ENCODE results near the gene DHRS12.

DHRS12 gene

GRCh38 chr13:51786425-51787265 is 17.3 kb downstream of the DHRS12 start:
- no peak for DNase-seq (ENCODE audit: insufficient read length)
- no peak for TF ChIP-seq TAF1 (IDR thresholded peaks at IDR 0.05; ENCODE audit: borderline replicate concordance, low read depth, low read length)
- no peak for TF ChIP-seq POLR2A (IDR thresholded peaks at IDR 0.05; ENCODE audit: low read depth, low read length)
- no peak for TF ChIP-seq POLR2AphosphoS5 (IDR thresholded peaks at IDR 0.05; ENCODE audit: low read depth, low read length)
- no peak for FAIRE-seq

- DNase-seq (ENCODE audit: insufficient read length): no peak
These were observed 18.1 kb downstream of the DHRS12 start for GRCh38 chr13:51785712-51786424.

DNA sequence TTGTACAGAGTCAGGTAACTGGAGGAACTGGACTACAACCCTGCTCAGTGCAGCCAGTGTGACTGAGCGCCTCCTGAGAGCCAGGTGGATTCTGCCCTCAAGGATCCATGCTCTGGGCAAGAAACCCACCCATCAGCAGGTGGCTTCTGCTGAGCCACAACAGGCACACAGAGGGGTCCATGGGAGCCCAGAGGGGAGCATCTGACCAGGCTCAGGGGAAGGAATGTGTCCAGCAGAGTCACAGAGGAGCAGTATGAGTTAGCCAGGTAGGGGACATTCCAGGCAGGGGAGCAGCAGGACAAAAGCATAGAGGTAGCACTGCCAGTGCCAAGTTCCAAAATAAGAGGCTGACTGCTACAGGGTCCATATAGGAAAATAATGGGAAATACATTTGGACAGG is 19.9 kb downstream of the DHRS12 start:
- no peak for FAIRE-seq
- TF ChIP-seq TAF1 (IDR thresholded peaks at IDR 0.05; ENCODE audit: borderline replicate concordance, low read depth, low read length) (no peak), POLR2A (IDR thresholded peaks at IDR 0.05; ENCODE audit: low read depth, low read length) (no peak), POLR2AphosphoS5 (IDR thresholded peaks at IDR 0.05; ENCODE audit: low read depth, low read length) (no peak)
- DNase-seq (ENCODE audit: insufficient read length): no peak

More at GRCh38 chr13:51785712-51786424, 18.1 kb downstream of the DHRS12 start:
- FAIRE-seq: no peak
- TF ChIP-seq POLR2A (IDR thresholded peaks at IDR 0.05; ENCODE audit: low read depth, low read length) (no peak), TAF1 (IDR thresholded peaks at IDR 0.05; ENCODE audit: borderline replicate concordance, low read depth, low read length) (no peak), POLR2AphosphoS5 (IDR thresholded peaks at IDR 0.05; ENCODE audit: low read depth, low read length) (no peak)

- no peak for DNase-seq (ENCODE audit: insufficient read length)
- no peak for FAIRE-seq
These were observed 20.4 kb downstream of the DHRS12 start for GRCh38 chr13:51783428-51784094.

DNA sequence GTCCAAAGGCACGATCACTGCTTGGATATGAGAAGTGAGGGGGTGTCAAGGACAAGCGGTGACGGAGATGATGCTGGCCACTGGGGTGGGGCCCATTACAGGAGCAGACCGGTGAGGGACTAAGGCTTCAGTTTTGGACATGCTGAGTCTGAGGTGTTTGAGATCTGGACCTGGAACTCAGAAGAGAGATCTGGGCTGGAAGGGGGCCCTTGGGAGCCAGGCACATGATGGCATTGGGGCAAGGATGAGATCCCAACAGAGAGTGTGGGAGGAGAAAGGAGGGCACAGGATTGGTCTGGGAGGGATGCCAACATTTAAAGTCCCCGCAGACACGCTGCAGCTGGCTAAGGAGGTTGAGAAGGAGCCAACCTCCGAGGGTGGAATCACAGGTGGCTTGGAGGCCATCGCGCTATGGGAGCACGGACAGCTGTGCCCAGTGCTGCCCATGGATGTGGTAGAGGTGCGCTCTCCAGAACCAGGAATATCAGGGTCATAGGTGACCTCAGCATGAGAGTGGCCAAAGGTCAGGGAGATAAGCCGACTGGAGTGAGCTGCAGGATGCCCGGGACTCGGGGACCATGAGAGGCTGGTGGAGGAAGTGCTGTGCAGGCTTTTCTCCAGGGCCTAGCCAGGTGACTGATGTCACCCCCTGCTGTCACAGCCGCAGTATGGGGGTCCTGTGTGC is 21.8 kb downstream of the DHRS12 start:
- FAIRE-seq: no peak
- no peak for DNase-seq (ENCODE audit: insufficient read length)
- no peak for TF ChIP-seq POLR2A (IDR thresholded peaks at IDR 0.05; ENCODE audit: low read depth, low read length)
- no peak for TF ChIP-seq TAF1 (IDR thresholded peaks at IDR 0.05; ENCODE audit: borderline replicate concordance, low read depth, low read length)

More at GRCh38 chr13:51783428-51784094, 20.4 kb downstream of the DHRS12 start:
- no peak for TF ChIP-seq POLR2A (IDR thresholded peaks at IDR 0.05; ENCODE audit: low read depth, low read length)
- no peak for TF ChIP-seq TAF1 (IDR thresholded peaks at IDR 0.05; ENCODE audit: borderline replicate concordance, low read depth, low read length)
- no peak for TF ChIP-seq POLR2AphosphoS5 (IDR thresholded peaks at IDR 0.05; ENCODE audit: low read depth, low read length)

- TF ChIP-seq POLR2AphosphoS5 (IDR thresholded peaks at IDR 0.05; ENCODE audit: low read depth, low read length) (no peak), TAF1 (IDR thresholded peaks at IDR 0.05; ENCODE audit: borderline replicate concordance, low read depth, low read length) (no peak), POLR2A (IDR thresholded peaks at IDR 0.05; ENCODE audit: low read depth, low read length) (no peak)
- peak; percentile 74 for FAIRE-seq
- DNase-seq (ENCODE audit: insufficient read length): no peak
These were observed 22.5 kb downstream of the DHRS12 start for GRCh38 chr13:51781246-51782022.

GRCh38 chr13:51780099-51780498 is 23.9 kb downstream of the DHRS12 start:
- TF ChIP-seq POLR2AphosphoS5 (IDR thresholded peaks at IDR 0.05; ENCODE audit: low read depth, low read length) (no peak), TAF1 (IDR thresholded peaks at IDR 0.05; ENCODE audit: borderline replicate concordance, low read depth, low read length) (no peak), POLR2A (IDR thresholded peaks at IDR 0.05; ENCODE audit: low read depth, low read length) (no peak)
- no peak for FAIRE-seq
- DNase-seq (ENCODE audit: insufficient read length): no peak

DNA sequence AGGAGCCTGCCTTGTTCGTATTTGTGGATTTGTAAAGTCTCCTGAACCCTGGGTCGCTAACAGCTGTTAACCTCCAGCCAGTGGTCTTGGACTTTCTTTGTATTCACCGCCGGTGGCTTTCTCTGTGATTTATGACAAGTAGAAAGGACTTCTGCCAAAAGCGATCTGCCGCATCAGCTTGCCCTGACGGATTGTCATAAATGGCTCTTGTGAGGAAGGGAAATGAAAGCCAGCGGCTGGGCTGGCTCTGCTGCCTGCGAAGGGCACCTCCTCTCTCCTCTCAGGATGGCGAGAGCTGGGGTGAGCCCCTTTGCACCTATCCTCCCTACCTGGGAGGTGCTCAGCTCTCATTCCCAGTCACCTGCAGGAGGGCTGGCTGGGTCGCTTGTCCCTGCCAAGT is 25.6 kb downstream of the DHRS12 start:
- DNase-seq (ENCODE audit: insufficient read length) (no peak), FAIRE-seq (no peak)
- no peak for TF ChIP-seq TAF1 (IDR thresholded peaks at IDR 0.05; ENCODE audit: borderline replicate concordance, low read depth, low read length)
- no peak for TF ChIP-seq POLR2AphosphoS5 (IDR thresholded peaks at IDR 0.05; ENCODE audit: low read depth, low read length)
- TF ChIP-seq POLR2A (IDR thresholded peaks at IDR 0.05; ENCODE audit: low read depth, low read length): no peak

GRCh38 chr13:51777921-51778320 is 26.0 kb downstream of the DHRS12 start:
- no peak for FAIRE-seq
- TF ChIP-seq POLR2A (IDR thresholded peaks at IDR 0.05; ENCODE audit: low read depth, low read length) (no peak), TAF1 (IDR thresholded peaks at IDR 0.05; ENCODE audit: borderline replicate concordance, low read depth, low read length) (no peak), POLR2AphosphoS5 (IDR thresholded peaks at IDR 0.05; ENCODE audit: low read depth, low read length) (no peak)

GRCh38 chr13:51776179-51776578 is 27.8 kb downstream of the DHRS12 start:
- TF ChIP-seq POLR2A (IDR thresholded peaks at IDR 0.05; ENCODE audit: low read depth, low read length) (no peak), POLR2AphosphoS5 (IDR thresholded peaks at IDR 0.05; ENCODE audit: low read depth, low read length) (no peak), TAF1 (IDR thresholded peaks at IDR 0.05; ENCODE audit: borderline replicate concordance, low read depth, low read length) (no peak)
- FAIRE-seq (no peak), DNase-seq (ENCODE audit: insufficient read length) (no peak)

More at GRCh38 chr13:51777921-51778320, 26.0 kb downstream of the DHRS12 start:
- no peak for DNase-seq (ENCODE audit: insufficient read length)

Measured in GM12892 (cell line).